Measurements from ENCODE around the gene ANKRD11.

ANKRD11 gene

DNA sequence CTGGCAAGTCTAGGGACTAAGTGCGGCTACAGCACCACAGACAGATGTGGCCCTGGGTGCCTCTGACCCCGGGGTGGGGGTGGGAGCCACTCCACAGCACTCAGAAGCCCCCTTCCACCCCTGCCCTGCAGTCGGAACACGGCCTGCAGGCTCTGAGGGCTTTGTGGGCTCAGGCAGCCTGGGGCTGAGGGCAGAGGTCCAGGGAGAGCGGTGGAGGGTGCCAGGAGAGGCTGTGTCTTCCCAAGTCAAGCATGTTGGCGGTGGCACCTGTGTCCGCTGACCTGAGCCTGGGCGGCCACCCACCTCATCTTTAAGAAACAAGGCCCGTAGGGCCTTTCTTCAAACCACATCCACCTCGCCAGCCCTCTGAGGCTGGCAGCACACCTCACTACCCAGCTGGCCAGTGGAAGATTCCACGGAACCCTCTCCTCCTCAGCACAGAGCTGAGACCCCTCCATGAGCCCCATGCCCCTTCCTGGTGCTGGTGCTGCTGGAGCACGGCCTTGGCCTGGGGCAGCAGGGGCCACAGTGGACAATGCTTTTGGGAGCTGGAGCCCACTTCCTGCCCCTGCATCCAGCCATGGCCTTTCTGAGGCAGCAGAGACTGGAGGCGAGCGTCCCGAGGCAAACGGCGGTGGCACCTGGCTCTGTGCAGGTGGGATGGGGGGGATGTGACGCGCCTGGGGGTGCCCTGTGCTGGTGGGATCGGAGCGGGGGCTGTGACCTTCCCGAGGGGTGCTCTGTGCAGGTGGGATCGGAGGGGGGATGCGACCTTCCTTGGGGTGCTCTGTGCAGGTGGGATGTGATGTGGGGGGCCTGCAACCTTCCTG, 195.1 kb downstream of the ANKRD11 start:
- peaks cover 49% of the 10 kb centered on the region for H3K79me2 ChIP-seq (ENCODE audit: low read length)
- H4K20me1 ChIP-seq (ENCODE audit: insufficient read depth, low read length): no peaks in the 10 kb centered on the region
- no peak for DNase-seq
- H3K4me3 ChIP-seq (ENCODE audit: low read length): no peak overlapping the region
- no peaks in the 10 kb centered on the region for H3K4me1 ChIP-seq (ENCODE audit: low read length)
- no peaks in the 10 kb centered on the region for H3K9me2 ChIP-seq (replicated peaks; ENCODE audit: insufficient read depth, low read length)
- no peaks in the 10 kb centered on the region for H3F3A ChIP-seq (ENCODE audit: insufficient read depth, low read length)
- H3K9me3 ChIP-seq (replicated peaks; ENCODE audit: insufficient read depth, low read length): no peaks in the 10 kb centered on the region
- no peaks in the 10 kb centered on the region for H3K36me3 ChIP-seq (replicated peaks; ENCODE audit: insufficient read depth, low read length)
- no peak overlapping the region for H3K4me2 ChIP-seq (ENCODE audit: low read depth, low read length)
- no peak overlapping the region for H3K27ac ChIP-seq (ENCODE audit: low read length)
- H3K9ac ChIP-seq (ENCODE audit: low read length): no peak overlapping the region
- no peak overlapping the region for H2AFZ ChIP-seq (ENCODE audit: low read length)
- no peak for TF ChIP-seq EZH2phosphoT487 (IDR thresholded peaks at IDR 0.05; ENCODE audit: low read length)
- TF ChIP-seq EZH2 (optimal IDR thresholded peaks at IDR 0.05; ENCODE audit: low read depth, low read length): no peak
- no peak for TF ChIP-seq CTCF (IDR thresholded peaks at IDR 0.05; ENCODE audit: low read length)
- H3K27me3 ChIP-seq (replicated peaks; ENCODE audit: insufficient read depth, low read length): no peaks in the 10 kb centered on the region

DNA sequence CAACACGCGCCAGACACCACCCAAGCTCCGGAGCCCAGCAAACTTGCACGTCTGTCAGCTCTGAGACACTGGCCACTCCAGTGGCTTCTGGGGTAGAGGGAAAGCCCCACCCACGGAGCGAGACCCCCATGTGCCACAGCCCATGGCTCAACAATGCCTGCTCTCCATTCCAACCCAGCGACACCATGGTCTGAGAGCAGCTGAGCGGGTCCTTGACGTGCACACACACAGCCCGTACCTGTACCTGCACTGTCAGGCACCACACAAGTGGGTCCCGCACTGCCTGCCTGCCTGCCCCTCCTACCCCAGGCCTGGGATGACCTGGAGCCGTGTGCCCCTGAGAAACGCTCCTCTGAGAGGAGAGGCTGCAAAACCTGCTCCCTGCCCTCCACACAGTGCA, 195.9 kb downstream of the ANKRD11 start:
- TF ChIP-seq EZH2 (optimal IDR thresholded peaks at IDR 0.05; ENCODE audit: low read depth, low read length) (no peak), EZH2phosphoT487 (IDR thresholded peaks at IDR 0.05; ENCODE audit: low read length) (no peak), CTCF (IDR thresholded peaks at IDR 0.05; ENCODE audit: low read length) (no peak)
- Histone ChIP-seq H3K9me2 (replicated peaks; ENCODE audit: insufficient read depth, low read length) (no peaks in the 10 kb centered on the region), H3K4me1 (ENCODE audit: low read length) (no peaks in the 10 kb centered on the region), H3K9ac (ENCODE audit: low read length) (no peak overlapping the region), H4K20me1 (ENCODE audit: insufficient read depth, low read length) (no peaks in the 10 kb centered on the region), H3K9me3 (replicated peaks; ENCODE audit: insufficient read depth, low read length) (no peaks in the 10 kb centered on the region), H3K27ac (ENCODE audit: low read length) (no peak overlapping the region), H3K79me2 (ENCODE audit: low read length) (peaks cover 47% of the 10 kb centered on the region), H3K27me3 (replicated peaks; ENCODE audit: insufficient read depth, low read length) (no peaks in the 10 kb centered on the region), H3K4me3 (ENCODE audit: low read length) (no peak overlapping the region), H3K4me2 (ENCODE audit: low read depth, low read length) (no peak overlapping the region), H3K36me3 (replicated peaks; ENCODE audit: insufficient read depth, low read length) (no peaks in the 10 kb centered on the region), H3F3A (ENCODE audit: insufficient read depth, low read length) (no peaks in the 10 kb centered on the region), H2AFZ (ENCODE audit: low read length) (no peak overlapping the region)
- DNase-seq: no peak

DNA sequence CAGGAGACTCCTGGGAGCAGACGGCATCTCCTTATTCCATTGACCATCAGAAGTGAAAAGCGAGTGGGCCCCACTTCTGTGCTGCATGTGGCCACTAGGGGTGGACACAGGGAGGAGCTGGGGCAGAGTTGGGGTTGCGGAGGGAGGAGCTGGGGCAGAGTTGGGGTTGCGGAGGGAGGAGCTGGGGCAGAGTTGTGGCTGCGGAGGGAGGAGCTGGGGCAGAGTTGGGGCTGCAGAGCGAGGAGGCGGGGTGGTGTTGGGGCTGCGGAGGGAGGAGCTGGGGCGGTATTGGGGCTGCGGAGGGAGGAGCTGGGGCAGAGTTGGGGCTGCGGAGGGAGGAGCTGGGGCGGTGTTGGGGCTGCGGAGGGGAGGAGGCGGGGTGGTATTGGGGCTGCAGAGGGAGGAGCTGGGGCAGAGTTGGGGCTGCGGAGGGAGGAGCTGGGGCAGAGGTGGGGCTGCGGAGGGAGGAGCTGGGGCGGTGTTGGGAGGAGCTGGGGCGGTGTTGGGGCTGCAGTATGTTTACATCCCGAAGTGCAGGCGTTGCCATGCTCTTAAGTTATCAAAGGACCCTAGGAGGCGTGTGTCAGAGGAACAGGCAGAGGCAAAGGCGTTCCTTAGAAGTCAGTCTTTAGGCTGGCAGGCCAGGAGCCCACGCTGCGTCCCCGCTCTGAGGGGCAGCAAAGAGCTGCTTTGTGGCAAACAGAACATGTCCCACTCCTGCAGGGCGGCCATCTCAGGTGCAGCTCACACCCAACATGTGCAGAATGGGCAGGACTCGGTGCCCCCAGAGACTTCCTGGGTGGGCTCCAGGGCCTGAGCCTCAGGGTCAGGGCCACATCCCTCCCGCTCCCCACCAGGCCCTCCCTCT, 196.9 kb downstream of the ANKRD11 start:
- Histone ChIP-seq H3K4me2 (ENCODE audit: low read depth, low read length) (no peak overlapping the region), H3K79me2 (ENCODE audit: low read length) (peaks cover 47% of the 10 kb centered on the region), H3K9me2 (replicated peaks; ENCODE audit: insufficient read depth, low read length) (no peaks in the 10 kb centered on the region), H3K36me3 (replicated peaks; ENCODE audit: insufficient read depth, low read length) (no peaks in the 10 kb centered on the region), H3K9ac (ENCODE audit: low read length) (no peak overlapping the region), H3K27ac (ENCODE audit: low read length) (no peak overlapping the region), H3F3A (ENCODE audit: insufficient read depth, low read length) (no peaks in the 10 kb centered on the region), H3K9me3 (replicated peaks; ENCODE audit: insufficient read depth, low read length) (no peaks in the 10 kb centered on the region), H2AFZ (ENCODE audit: low read length) (no peak overlapping the region), H4K20me1 (ENCODE audit: insufficient read depth, low read length) (no peaks in the 10 kb centered on the region), H3K27me3 (replicated peaks; ENCODE audit: insufficient read depth, low read length) (no peaks in the 10 kb centered on the region), H3K4me1 (ENCODE audit: low read length) (no peaks in the 10 kb centered on the region), H3K4me3 (ENCODE audit: low read length) (no peak overlapping the region)
- no peak for TF ChIP-seq EZH2phosphoT487 (IDR thresholded peaks at IDR 0.05; ENCODE audit: low read length)
- no peak for TF ChIP-seq EZH2 (optimal IDR thresholded peaks at IDR 0.05; ENCODE audit: low read depth, low read length)
- TF ChIP-seq CTCF (IDR thresholded peaks at IDR 0.05; ENCODE audit: low read length): no peak
- DNase-seq: no peak

All from MM.1S (cell line).